H9 (cell line): Measurements from ENCODE around the gene COP1. TPM values are rescaled to one million over a fixed set of nuclear protein-coding genes. Genes with fewer than 3 reads are reported as not detected.

ENCODE experiments used
- DNase-seq: peaks from one replicate; pipeline ENCODE4 v3.0.0-alpha.2; 2017
- H2AFZ ChIP-seq: one replicate; pipeline ENCODE4 v1.6.1; 2013; ENCODE audit warnings: mild to moderate bottlenecking, low read length, control low read depth, moderate library complexity
- H2AK5ac ChIP-seq: 2 replicates; pipeline ENCODE4 v1.6.1; 2013; ENCODE audit warnings: low read length, control low read depth, mixed read lengths; ENCODE audit not compliant: insufficient read length
- H2BK120ac ChIP-seq: one replicate; pipeline ENCODE4 v1.6.1; 2013; ENCODE audit warnings: low read depth, mild to moderate bottlenecking, low read length, control low read depth, inconsistent platforms; ENCODE audit not compliant: poor library complexity, severe bottlenecking
- H2BK12ac ChIP-seq: 2 replicates; pipeline ENCODE4 v1.6.1; 2013; ENCODE audit warnings: low read length, control low read depth, mixed read lengths, low read depth; ENCODE audit not compliant: insufficient read length
- H2BK15ac ChIP-seq: 2 replicates; pipeline ENCODE4 v1.6.1; 2013; ENCODE audit warnings: low read depth, low read length, control low read depth
- H2BK20ac ChIP-seq: one replicate; pipeline ENCODE4 v1.6.1; 2013; ENCODE audit warnings: low read depth, mild to moderate bottlenecking, low read length, control low read depth, inconsistent platforms; ENCODE audit not compliant: poor library complexity, severe bottlenecking
- H2BK5ac ChIP-seq: 2 replicates; pipeline ENCODE4 v1.6.1; 2013; ENCODE audit warnings: low read length, control low read depth, mixed read lengths; ENCODE audit not compliant: insufficient read length
- H3K14ac ChIP-seq: 2 replicates; pipeline ENCODE4 v1.6.1; 2013; ENCODE audit warnings: low read length, control low read depth; ENCODE audit not compliant: insufficient read depth
- H3K18ac ChIP-seq: 2 replicates; pipeline ENCODE4 v1.6.1; 2013; ENCODE audit warnings: low read depth, mild to moderate bottlenecking, mixed read lengths, low read length, control low read depth; ENCODE audit not compliant: insufficient read length
- H3K23ac ChIP-seq: 2 replicates; pipeline ENCODE4 v1.6.1; 2013; ENCODE audit warnings: low read length, control low read depth, mixed read lengths, low read depth; ENCODE audit not compliant: insufficient read length
- H3K23me2 ChIP-seq: 2 replicates; pipeline ENCODE4 v1.6.1; 2013; ENCODE audit warnings: low read depth, mild to moderate bottlenecking, mixed read lengths, low read length, control low read depth; ENCODE audit not compliant: insufficient read length, poor library complexity, severe bottlenecking
- H3K27ac ChIP-seq: 2 replicates; pipeline ENCODE4 v1.5.1; 2013; ENCODE audit warnings: low read length, control low read depth, mixed read lengths, low read depth; ENCODE audit not compliant: insufficient read length
- H3K27me3 ChIP-seq: 2 replicates; pipeline ENCODE4 v1.6.1; 2013; ENCODE audit warnings: low read length, control low read depth, inconsistent platforms; ENCODE audit not compliant: insufficient read depth
- H3K4ac ChIP-seq: 2 replicates; pipeline ENCODE4 v1.6.1; 2013; ENCODE audit warnings: low read depth, mild to moderate bottlenecking, control low read depth, inconsistent platforms, low read length, moderate library complexity
- H3K4me1 ChIP-seq: 2 replicates; pipeline ENCODE4 v1.6.1; 2013; ENCODE audit warnings: low read length, control low read depth, inconsistent platforms; ENCODE audit not compliant: insufficient read depth
- H3K4me2 ChIP-seq: 2 replicates; pipeline ENCODE4 v1.6.1; 2013; ENCODE audit warnings: low read length, control low read depth, mixed read lengths; ENCODE audit not compliant: insufficient read length, insufficient read depth
- H3K56ac ChIP-seq: 2 replicates; pipeline ENCODE4 v1.6.1; 2013; ENCODE audit warnings: low read depth, mild to moderate bottlenecking, mixed read lengths, low read length, control low read depth; ENCODE audit not compliant: insufficient read length
- H3K79me1 ChIP-seq: 2 replicates; pipeline ENCODE4 v1.6.1; 2013; ENCODE audit warnings: low read depth, mild to moderate bottlenecking, moderate library complexity, low read length, control low read depth, inconsistent platforms; ENCODE audit not compliant: insufficient read depth, poor library complexity, severe bottlenecking
- H3K79me2 ChIP-seq: 2 replicates; pipeline ENCODE4 v1.6.1; 2013; ENCODE audit warnings: low read length, control low read depth, inconsistent platforms; ENCODE audit not compliant: insufficient read depth
- H3K9ac ChIP-seq: 2 replicates; pipeline ENCODE4 v1.6.1; 2013; ENCODE audit warnings: low read length, control low read depth, mixed read lengths; ENCODE audit not compliant: insufficient read length; ENCODE audit errors: extremely low read depth
- H3K9me3 ChIP-seq: one replicate; pipeline ENCODE4 v1.6.1; 2013; ENCODE audit warnings: low read depth, low read length, inconsistent platforms; ENCODE audit not compliant: control insufficient read depth
- H3T11ph ChIP-seq: one replicate; pipeline ENCODE4 v1.6.1; 2013; ENCODE audit warnings: mild to moderate bottlenecking, low read length, control low read depth, inconsistent platforms
- H4K20me1 ChIP-seq: one replicate; pipeline ENCODE4 v1.6.1; 2013; ENCODE audit not compliant: control insufficient read depth, insufficient read length, insufficient read depth
- H4K5ac ChIP-seq: 2 replicates; pipeline ENCODE4 v1.6.1; 2013; ENCODE audit warnings: low read depth, mild to moderate bottlenecking, mixed read lengths, low read length, control low read depth; ENCODE audit not compliant: insufficient read length
- H4K8ac ChIP-seq: replicated peaks from 2 replicates; pipeline ENCODE4 v1.6.1; 2013; ENCODE audit warnings: low read length, control low read depth, mixed read lengths, low read depth; ENCODE audit not compliant: insufficient read length
- H4K91ac ChIP-seq: 2 replicates; pipeline ENCODE4 v1.6.1; 2013; ENCODE audit warnings: low read depth, mild to moderate bottlenecking, moderate library complexity, mixed read lengths, low read length, control low read depth; ENCODE audit not compliant: insufficient read length
- H3K27ac Mint-ChIP-seq, 3 experiments: 2 replicates in 2 of 3; 3 replicates in 1 of 3; pipeline ENCODE4 v1.8.0; 2020 to 2021; ENCODE audit warnings: mixed read lengths in 3 of 3, mild to moderate bottlenecking in 1 of 3, moderate library complexity in 1 of 3
- H3K27me3 Mint-ChIP-seq: 2 replicates; pipeline ENCODE4 v1.8.0; 2021; ENCODE audit warnings: low read depth, mild to moderate bottlenecking, moderate library complexity, mixed read lengths
- H3K36me3 Mint-ChIP-seq, 3 experiments: 2 replicates in 2 of 3; 3 replicates in 1 of 3; pipeline ENCODE4 v1.8.0; 2020 to 2021; ENCODE audit warnings: low read depth in 3 of 3, mixed read lengths in 3 of 3; ENCODE audit not compliant: insufficient read depth in 1 of 3
- H3K4me1 Mint-ChIP-seq, 2 experiments: 2 replicates each; pipeline ENCODE4 v1.8.0; 2020; ENCODE audit warnings: mixed read lengths in 2 of 2
- H3K4me3 Mint-ChIP-seq, 2 experiments: 2 replicates in 1 of 2; 3 replicates in 1 of 2; pipeline ENCODE4 v1.8.0; 2020 to 2021; ENCODE audit warnings: mild to moderate bottlenecking in 2 of 2, mixed read lengths in 2 of 2, moderate library complexity in 1 of 2
- H3K9me3 Mint-ChIP-seq, 2 experiments: 2 replicates in 1 of 2; 3 replicates in 1 of 2; pipeline ENCODE4 v1.8.0; 2020; ENCODE audit warnings: mild to moderate bottlenecking in 2 of 2, mixed read lengths in 2 of 2, moderate library complexity in 1 of 2
- WGBS: extraction: QIAGEN DNeasy Blood & Tissue Kit; methylation state at CpG from one replicate; pipeline ENCODE4 v1.1.7; 2013; ENCODE audit warnings: missing lambda C conversion rate, low lambda C conversion rate, mixed read lengths; ENCODE audit not compliant: insufficient read length; ENCODE audit errors: extremely low coverage; 5-methylcytosine and 5-hydroxymethylcytosine counted together
- total RNA-seq: library from RNA; stranded (reverse); gene quantifications from 2 replicates; pipeline ENCODE4 v1.2.1, GENCODE V29; 2021
- TF ChIP-seq, protein P1 (sequence below): fragments of 200-600 bp; sonication (generic); conservative IDR thresholded peaks from 3 replicates; pipeline ENCODE4 v1.8.0; 2021; ENCODE audit warnings: antibody characterized with exemption, mild to moderate bottlenecking

COP1 gene
- total RNA-seq, 1 experiment from 2014 or later, result 41.3 TPM

DNA sequence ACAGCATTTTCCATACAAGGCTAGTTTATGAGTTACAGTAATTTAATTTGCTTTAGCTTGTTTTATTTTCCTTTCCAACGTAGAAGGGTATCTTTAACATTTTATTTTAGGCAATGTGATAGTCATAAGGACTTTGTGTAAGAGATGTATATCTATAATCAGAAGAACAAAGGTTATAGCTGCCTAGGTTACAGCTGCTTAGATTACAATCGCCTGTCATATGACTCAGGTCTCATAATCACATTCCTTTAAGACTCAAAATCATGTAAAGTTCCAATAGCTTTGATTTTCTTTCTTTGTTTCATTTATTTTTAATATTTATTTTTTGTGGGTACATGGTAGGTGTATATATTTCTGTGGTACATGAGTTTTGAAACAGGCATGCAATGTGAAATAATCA is 37.8 kb upstream of the COP1 start:
- no peak overlapping the region for H4K5ac ChIP-seq
- no peak overlapping the region for H3K14ac ChIP-seq
- H3K9me3 ChIP-seq, result no peaks in the 10 kb centered on the region
- H3K4ac ChIP-seq, result no peak overlapping the region
- Mint-ChIP-seq H3K27ac (no peak overlapping the region), H3K4me3 (no peak overlapping the region), H3K36me3 (no peaks in the 10 kb centered on the region), H3K9me3 (no peaks in the 10 kb centered on the region), H3K27me3 (no peaks in the 10 kb centered on the region), H3K4me1 (peaks cover 11% of the 10 kb centered on the region in 2 experiments; a peak in 3 of 4 replicates)
- H4K8ac ChIP-seq, result no peak overlapping the region
- H3K23me2 ChIP-seq, result no peaks in the 10 kb centered on the region
- no peak overlapping the region for H3K27ac ChIP-seq
- H3K79me2 ChIP-seq, result no peaks in the 10 kb centered on the region
- H3K23ac ChIP-seq, result no peak overlapping the region
- H3K4me2 ChIP-seq, result no peak overlapping the region
- TF ChIP-seq, protein P1, sequence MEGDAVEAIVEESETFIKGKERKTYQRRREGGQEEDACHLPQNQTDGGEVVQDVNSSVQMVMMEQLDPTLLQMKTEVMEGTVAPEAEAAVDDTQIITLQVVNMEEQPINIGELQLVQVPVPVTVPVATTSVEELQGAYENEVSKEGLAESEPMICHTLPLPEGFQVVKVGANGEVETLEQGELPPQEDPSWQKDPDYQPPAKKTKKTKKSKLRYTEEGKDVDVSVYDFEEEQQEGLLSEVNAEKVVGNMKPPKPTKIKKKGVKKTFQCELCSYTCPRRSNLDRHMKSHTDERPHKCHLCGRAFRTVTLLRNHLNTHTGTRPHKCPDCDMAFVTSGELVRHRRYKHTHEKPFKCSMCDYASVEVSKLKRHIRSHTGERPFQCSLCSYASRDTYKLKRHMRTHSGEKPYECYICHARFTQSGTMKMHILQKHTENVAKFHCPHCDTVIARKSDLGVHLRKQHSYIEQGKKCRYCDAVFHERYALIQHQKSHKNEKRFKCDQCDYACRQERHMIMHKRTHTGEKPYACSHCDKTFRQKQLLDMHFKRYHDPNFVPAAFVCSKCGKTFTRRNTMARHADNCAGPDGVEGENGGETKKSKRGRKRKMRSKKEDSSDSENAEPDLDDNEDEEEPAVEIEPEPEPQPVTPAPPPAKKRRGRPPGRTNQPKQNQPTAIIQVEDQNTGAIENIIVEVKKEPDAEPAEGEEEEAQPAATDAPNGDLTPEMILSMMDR, result no peak
- H3K56ac ChIP-seq, result no peak overlapping the region
- no peaks in the 10 kb centered on the region for H3K27me3 ChIP-seq
- H3K18ac ChIP-seq, result no peak overlapping the region
- H4K20me1 ChIP-seq, result no peaks in the 10 kb centered on the region
- no peak overlapping the region for H2BK12ac ChIP-seq
- no CpG with 5 or more reads among the region's 2 CpGs for WGBS
- no peak overlapping the region for H3K9ac ChIP-seq
- no peak overlapping the region for H2BK120ac ChIP-seq
- no peak overlapping the region for H2BK20ac ChIP-seq
- no peak overlapping the region for H3T11ph ChIP-seq
- no peak for DNase-seq
- H2AFZ ChIP-seq, result no peak overlapping the region
- H2BK5ac ChIP-seq, result no peak overlapping the region
- H2AK5ac ChIP-seq, result no peak overlapping the region
- H3K4me1 ChIP-seq, result no peaks in the 10 kb centered on the region; the same call in 1 of the 2 replicates
- H4K91ac ChIP-seq, result no peak overlapping the region
- H3K79me1 ChIP-seq, result no peaks in the 10 kb centered on the region
- no peak overlapping the region for H2BK15ac ChIP-seq
